IPS-NIHi7 (cell line): ENCODE results near the gene TMEM141.
A peak's percentile ranks its signal among the peaks of the same experiment; 100 is the strongest.
"Not testable (repeated sequence)": the region's sequence is repeated elsewhere in the genome, so short reads cannot be mapped to it uniquely, and the experiment has no call there.

Experiments
- DNase-seq: peaks from one replicate; pipeline ENCODE4 v3.0.0; 2012; ENCODE audit warnings: mixed read lengths; ENCODE audit errors: extremely low spot score

Gene TMEM141

DNA sequence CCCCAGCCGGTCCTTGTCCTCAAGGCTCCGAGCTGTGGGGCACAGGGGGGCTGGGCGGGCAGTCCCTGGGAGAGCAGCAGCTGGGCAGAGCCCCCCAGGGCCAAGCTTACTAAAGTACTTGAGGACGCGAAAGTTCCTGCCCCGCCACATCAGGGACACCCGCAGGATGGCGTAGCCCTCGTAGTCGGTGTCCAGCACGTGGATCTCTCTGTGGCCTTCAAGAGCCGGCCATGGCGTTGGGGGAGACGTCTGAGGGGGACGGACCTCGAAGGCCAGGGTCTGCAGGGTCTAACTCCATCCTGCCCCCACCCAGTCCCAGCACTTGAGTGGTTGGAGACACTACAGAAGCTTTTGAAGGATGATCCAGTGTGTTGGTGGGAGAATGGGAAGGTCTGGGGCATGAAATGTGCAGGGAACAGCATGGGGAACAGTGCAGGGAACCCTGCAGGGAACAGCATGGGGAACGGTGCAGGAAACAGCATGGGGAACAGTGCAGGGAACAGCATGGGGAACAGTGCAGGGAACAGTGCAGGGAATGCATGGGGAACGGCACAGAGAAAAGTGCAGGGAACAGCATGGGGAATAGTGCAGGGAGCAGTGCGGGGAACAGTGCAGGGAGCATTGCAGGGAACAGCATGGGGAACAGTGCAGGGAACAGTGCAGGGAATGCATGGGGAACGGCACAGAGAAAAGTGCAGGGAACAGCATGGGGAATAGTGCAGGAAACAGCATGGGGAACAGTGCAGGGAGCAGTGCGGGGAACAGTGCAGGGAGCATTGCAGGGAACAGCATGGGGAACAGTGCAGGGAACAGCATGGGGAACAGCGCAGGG lies 35.6 kb upstream of the TMEM141 start:
- not testable (repeated sequence) for DNase-seq

DNA sequence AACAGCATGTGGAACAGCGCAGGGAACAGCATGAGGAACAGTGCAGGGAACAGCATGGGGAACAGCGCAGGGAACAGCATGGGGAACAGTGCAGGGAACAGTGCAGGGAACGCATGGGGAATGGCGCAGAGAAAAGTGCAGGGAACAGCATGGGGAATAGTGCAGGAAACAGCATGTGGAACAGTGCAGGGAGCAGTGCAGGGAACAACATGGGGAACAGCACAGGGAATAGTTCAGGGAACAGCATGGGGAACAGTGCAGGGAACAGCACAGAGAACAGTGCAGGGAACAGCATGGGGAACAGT lies 35.1 kb upstream of the TMEM141 start:
- no peak for DNase-seq

DNA sequence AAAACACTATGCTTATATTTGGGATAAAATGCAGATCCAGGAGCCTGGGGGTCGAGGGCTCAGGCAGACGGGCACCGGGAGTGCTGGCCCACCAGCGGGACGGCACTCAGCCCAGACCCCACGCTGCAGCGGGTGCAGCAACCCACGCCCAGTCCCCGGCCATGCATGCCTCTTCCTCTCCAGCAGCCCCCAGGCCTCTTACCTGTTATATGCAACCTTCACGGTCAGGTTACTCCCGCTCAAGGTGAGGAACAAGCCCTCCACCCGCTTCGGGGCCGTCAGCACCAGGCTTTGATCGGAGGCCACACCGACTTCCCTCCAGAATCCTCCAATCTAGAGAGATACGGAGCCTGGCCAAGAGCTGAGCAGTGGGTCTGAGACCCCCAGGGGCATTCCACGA lies 34.3 kb upstream of the TMEM141 start:
- no peak for DNase-seq

DNA sequence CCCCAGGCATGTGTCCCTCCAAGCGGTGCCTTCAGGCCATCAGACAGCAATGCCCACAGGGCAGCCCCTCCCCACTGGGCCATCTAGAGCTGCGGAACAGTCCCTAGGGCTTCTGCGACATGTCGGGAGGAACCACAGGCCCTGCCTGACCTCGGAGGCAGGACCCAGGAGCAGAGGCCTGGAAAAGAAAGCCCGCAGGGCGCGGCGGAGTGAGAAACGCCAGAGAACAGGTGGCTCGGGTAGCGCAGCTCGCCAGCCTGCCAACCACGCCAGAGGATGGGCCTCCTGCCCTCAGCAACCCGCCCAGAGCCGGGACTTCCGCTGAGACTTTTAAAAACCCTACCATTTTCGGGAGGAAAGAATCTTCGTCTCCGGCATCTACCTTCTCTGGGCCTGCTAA lies 33.8 kb upstream of the TMEM141 start:
- no peak for DNase-seq

DNA sequence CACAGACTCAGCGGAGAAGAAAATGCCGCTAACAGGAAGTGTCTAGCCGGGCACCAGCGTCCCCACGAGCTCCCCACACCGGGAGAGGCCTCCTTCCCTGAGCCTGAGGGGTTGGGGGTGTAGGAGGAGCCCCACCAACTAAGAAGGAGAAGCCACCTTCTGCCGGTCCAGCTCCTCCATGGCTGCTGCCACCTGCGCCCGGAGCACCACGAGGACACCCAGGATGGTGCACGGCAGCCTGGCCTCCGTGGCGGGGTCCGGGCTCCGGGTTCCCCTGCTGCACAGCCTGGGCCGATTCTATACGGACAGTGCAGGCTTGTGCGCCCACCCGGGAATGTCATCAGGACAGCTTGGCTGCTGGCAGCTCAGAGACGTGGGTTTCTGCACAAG lies 33.4 kb upstream of the TMEM141 start:
- DNase-seq: no peak

DNA sequence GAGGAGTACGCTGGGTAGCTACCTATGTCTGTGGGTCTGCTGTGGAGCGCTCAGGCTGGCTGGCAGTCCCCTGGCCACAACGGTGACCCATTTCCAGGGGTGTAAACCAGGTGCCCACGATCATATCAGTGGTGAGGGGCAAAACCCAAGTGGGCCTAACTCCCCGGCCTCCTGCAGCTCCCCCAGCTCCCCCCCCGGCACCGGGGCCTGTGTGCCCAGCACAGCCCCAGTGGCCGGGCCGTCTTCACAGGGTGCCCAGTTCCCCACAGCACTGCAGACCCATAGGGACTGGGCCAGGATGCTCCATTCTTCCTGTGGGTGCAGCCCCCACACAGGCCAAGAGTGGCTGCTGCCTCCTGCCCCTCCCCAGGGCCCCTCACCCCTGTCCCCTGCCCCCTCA lies 32.1 kb upstream of the TMEM141 start:
- no peak for DNase-seq

DNA sequence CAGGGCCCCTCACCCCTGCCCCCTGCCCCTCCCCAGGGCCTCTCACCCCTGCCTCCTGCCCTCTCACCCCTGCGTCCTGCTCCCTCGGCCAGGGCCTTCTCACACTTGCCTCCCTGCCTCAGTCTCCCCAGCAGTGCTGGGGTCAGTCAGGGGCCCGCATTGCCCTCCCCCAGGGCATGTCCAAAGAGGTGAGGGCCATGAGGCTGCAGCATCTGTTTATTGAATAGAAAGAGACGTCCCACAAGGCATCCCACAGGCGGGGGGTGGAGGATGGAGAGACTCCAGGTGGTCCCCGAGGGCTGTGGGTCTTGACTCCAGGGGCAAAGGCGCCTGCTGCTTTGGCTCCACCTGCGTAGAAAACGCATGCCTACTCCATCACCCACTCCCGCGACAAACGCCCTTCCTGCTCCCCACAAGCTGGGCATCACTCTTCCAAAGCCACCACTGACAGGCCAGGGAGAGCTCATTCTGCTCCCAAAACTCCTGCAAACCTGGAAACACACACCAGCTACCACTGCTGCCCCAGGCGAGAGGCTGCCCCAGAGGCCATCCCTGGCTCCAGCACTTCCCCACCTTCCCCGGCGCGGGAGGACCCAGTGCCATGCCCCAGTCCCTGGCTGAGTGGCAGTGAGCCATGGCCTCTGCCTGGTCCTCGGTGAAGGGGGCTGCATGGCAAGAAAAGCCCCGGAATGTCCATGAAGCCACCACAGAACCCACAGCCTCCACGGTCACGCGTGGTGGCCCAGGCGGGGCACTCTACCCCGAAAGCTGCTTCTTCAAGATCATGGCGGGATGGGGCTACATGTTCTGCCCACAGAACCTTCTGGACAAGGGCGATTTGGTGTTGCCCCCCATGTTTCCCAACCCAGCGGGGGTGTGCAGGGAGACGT lies 31.5 kb upstream of the TMEM141 start:
- peak; percentile 8 for DNase-seq

DNA sequence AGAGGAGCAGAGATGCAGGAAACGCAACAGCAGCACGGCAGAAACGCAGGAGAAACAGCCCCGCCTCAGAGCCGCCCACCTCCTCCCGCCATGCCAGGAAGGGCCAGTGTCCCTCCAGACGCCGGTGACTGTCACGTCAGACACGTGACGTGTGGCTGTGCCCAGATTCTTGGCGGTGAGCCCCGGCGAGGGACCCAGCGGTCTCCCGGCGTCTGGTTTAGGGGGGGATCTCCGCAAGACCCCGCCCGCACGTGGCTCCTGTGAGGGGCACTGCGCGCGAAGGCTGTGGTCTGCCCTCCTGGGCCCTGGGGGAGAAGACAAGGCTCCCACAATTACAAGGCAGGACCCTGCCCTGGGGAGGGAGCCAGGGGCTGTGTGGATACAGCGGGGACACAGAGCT lies 30.7 kb upstream of the TMEM141 start:
- DNase-seq: peak; percentile 11

DNA sequence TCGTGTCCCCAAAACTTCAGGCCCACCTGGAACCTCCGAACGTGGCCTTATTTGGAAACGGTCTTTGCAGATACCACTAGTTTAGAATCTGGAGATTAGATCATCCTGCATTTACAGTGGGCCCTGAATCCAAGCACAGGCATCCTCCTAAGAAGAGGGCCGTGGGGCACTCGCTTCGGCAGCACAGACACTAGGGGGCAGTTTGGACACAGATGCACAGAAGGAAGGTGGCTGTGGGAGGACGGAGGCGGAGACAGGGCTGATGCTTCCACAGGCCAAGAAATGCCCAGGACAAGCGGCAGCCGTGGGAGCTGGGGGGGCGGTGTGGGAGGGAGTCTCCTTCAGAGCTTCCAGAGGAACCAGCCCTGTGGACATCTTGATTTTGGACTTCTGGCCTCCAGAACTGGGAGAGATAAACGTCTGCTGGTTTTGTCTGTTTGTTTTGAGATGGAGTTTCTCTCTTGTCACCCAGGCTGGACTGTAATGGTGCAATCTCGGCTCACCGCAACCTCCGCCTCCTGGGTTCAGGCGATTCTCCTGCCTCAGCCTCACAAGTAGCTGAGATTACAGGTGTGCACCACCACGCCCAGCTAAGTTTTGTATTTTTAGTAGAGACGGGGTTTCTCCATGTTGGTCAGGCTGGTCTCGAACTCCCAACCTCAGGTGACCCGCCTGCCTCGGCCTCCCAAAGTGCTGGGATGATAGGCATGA lies 30.2 kb upstream of the TMEM141 start:
- DNase-seq: peak; percentile 57

DNA sequence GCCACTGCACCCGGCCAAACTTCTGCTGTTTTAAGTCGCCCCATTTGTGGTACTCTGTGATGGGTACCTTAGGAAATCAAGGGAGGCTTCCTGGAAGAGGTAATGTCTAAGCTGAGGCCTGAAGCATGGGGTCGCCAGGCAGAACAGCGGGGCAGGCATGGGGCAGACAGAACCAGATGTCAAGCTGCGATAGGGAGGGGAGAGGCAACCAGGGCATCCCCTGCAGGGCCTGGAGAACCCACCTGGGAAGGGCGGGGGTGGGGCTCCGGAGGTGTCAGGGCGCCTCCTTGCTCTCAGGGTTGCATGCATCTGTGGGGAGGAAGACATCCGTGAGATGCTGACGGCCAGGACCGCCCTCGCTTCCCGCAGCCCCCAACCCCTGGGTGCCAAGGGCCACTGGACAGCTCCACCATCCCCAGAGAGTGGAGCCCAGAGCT lies 29.6 kb upstream of the TMEM141 start:
- DNase-seq: peak; percentile 4

DNA sequence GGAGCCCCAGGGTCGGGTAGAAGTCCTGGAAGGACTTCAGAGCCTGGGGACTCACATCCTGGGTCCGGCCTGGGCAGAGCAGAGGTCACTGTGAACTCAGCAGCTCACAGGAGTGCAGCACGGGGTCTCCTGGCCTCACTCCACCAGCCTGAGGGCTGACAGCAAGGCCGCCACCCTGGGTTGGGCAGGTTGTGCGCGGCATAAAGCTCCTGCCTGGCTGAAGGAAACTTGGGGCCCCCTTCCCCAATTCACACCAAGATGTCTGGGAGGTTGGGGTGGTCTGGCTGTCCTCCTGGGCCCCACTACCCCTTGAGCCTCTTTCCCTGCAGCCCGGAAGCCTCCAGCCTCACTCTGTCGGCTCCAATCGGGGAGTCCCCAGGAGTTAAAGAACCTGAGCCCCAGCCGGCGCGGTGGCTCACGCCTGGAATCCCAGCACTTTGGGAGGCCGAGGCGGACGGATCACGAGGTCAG lies 28.9 kb upstream of the TMEM141 start:
- DNase-seq: peak; percentile 9

DNA sequence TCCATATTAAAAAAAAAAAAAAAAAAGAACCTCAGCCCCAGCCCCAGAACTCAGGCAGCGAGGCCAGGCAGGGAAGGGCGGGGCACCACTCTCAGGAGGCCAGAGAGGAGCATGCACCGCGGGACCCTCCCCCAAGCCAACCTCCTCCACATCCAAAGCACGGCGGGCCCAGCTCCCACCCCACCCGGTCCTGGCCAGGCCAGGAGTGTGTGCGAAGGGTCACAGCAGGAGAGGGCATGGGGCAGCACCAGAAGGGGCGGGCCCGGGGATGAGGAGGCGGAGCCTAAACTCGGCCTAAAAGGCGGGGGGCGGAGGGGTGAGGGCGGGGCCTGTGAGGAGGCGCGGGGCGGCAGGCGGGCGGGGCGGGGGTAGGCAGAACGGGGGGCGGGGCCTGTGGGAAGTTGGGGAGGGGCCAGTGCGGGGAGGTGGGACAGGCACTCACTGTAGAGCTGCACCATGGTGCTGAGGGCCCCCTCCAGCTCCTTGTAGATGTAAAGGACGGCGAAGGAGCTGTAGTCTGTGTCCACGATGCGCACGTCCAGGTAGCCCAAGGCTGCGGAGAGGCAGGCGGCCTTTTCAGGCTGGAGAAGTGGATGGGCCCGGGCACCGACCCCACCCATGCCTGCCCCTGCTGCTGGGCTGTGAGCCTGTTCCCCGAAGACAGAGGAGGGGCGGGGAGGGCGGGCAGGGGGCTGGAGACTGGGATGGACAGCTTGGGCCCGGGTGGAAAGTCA lies 28.1 kb upstream of the TMEM141 start:
- DNase-seq: peak; percentile 95

DNA sequence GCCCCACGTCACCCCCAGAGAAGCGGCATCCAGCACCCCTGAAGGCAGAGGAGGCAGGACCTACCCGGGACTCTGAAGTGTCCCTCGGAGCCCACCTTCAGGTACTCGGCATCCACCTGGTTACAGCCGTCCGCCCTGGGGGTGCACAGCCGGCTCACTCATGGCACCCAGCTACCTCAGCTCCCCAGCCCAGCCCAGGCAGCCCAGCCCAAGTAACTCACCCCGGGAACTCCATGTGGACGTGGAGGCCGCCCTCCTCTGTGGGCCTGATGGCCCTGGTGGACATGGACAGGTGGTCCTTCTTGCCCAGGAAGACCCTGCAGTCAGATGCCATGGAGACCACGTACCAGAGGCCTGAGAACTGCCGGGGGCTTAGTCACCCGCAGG lies 27.5 kb upstream of the TMEM141 start:
- DNase-seq: no peak

DNA sequence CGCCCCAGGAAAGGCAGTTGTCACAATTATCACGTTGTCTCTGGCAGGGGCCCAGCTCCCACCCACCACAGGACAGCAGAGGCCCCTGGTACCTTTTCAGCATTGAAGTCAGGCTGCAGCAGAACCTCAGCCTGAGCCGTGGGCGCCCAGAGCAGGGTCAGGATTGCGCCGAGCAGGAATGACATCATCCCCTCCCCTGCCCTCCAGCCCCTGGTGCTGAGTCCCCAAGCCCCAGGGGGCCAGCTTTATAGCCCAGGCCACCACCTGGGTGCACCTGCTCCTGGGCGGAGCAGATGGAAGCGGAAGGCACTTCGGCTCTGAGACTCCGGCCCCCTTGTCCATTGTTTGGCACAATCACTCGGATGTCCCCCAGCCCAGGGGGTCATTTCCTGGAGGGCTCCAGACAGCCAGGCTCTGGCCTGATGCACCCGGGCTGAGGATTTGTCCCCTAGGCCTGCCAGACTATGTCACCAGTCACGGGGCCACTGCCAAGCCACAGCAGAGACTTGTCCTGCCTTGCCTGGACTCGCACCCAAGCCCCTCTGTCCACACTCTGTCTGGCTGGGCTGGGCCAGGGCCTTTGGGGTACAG lies 26.7 kb upstream of the TMEM141 start, which contains the start of gene LCN15:
Gene LCN15 (minus strand): TSS at position 218 of the 591 bp plus-strand sequence. CDS start 30 bp downstream, at position 188.
- peak; percentile 7 for DNase-seq

DNA sequence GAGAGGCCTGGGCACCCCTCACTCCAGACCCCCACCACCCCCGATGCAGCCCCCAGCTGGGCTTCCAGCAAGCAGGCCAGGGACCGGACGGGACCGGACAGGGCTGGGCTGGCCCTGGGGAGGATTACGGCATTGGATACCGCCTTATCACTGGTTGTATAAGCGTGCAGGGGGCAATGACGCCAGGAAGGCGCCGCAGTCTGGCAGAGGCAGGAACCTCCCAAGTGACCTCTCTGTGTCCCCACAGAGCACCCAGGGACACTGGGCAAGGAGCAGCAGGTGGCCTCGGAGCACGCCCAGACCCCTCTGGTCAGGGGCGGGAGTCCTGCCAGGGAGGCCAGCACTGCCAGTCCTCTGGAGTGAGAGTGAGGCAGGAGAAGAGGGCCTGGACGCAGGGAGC lies 26.1 kb upstream of the TMEM141 start:
- no peak for DNase-seq

DNA sequence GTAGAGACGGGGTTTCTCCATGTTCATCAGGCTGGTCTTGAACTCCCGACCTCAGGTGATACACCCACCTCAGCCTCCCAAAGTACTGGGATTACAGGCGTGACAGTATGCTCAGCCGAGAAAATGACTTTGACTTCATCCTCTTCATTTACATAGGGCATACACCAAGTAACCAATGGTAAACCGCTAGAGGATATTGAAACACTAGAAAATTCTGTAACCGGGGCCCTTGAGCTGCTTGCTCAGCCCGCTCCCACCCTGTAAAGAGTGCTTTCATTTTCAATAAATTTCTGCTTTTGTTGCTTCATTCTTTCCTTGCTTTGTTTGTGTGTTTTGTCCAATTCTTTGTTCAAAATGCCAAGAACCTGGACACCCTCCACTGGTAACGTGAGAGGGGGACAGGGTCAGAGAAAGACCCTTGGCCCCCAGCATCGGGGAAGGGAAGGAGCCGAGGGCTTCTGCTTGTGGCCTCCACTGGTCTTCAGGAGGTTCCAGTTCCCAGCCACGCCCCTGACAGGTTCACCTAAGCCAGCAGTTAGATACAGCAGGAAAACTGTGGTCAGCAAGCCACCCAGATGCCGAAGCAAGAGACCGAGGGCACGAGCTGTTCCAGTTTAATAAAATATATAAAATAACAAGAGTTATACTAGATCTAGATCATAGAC lies 25.3 kb upstream of the TMEM141 start:
- not testable (repeated sequence) for DNase-seq

DNA sequence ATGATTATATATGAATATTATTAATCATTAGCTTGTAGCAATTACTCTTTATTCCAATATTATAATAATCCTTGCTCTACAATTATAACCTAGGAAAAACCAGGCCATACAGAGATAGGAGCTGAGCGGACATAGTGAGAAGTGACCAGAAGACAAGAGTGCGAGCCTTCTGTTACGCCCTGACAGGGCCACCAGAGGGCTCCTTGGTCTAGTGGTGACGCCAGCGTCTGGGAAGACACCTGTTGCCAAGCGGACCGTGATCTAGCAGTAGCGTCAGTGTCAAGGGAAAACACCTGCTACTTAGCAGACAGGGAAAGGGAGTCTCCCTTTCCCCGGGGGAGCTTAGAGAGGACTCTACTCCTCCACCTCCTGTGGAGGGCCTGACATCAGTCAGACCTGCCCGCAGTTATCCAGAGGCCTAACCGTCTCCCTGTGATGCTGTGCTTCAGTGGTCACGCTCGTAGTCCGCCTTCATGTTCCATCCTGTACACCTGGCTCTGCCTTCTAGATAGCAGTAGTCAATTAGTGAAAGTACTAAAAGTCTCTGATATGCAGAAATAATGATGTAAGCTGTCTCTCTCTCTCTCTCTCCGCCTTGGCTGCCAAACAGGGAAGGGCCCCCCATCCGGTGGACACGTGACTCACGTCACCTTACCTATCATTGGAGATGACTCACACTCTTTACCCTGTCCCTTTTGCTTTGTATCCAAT lies 24.6 kb upstream of the TMEM141 start:
- DNase-seq: not testable (repeated sequence)

DNA sequence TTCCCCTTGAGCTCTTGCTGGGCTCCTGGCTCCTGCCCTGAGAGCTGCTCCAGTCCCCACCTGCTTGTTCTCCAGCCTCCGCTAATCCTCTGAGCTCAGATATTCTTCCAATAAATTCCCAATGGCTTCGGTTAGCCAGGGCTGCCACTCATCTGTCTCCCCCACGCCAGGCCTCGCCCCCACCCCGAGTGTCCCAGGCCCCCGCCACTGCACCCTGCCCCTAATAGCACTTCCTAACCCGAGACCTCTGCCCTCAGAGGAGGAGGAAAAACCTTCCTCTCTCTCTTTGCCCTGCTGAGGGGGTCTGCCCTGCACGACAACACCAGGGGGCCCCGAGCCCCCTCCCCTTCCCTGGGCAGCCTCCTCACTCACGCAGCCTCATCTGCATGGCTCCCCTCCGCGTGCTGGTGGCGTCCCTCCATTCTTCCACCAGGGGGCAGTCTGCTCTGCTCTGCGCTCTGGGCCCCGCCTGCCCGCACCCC lies 21.4 kb upstream of the TMEM141 start:
- peak; percentile 83 for DNase-seq

DNA sequence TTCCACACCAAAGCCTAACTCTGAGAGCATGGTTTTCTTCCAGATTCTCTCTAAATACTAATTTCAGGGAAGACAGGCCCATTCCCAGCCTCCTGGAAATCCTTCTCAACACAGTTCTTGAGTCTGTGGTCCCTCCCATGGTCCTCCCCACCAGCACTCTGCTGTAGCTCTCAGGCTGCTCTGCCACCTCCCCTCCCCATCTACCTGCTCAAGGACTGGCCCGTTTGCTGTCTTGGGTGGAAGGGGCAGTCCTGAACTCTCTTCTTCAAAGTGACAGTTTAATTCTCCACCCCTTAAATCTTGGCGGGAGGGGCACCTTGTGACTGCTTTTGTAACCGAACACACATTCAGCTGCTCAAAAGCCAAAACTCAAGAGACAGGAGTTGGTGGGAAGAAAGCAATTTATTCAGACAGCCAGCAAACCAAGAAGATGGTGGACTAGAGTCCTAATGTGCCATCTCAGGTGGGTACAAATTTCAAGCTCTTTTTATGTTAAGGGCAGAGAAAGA lies 19.2 kb upstream of the TMEM141 start:
- DNase-seq: no peak
